PC-3 (cell line): ENCODE measurements around the gene CRELD1. TPM values are rescaled to one million over a fixed set of nuclear protein-coding genes. Genes with fewer than 3 reads are reported as not detected.

Experiments used
- ATAC-seq: fragments of 200-7000 bp; cut with Tn5 transposase; 2 replicates; pipeline ENCODE4 v1.9.1; 2020; ENCODE audit warnings: mild to moderate bottlenecking, moderate library complexity
- BruUV-seq: library from RNA; stranded (reverse); fragments of 400-500 nt; replicated peaks from 2 replicates; lab custom pipeline; 2021; lab: Mats Ljungman, UMichigan
- CTCF ChIA-PET: fragments of 300-600 bp; sonication (Branson Sonifier 250); formaldehyde crosslinking; loops from one replicate; lab custom pipeline; 2022; ENCODE audit warnings: antibody characterized with exemption; lab: Charles Lee
- POLR2A ChIA-PET: fragments of 300-600 bp; sonication (Branson Sonifier 250); formaldehyde crosslinking; loops from one replicate; lab custom pipeline; 2022; ENCODE audit warnings: antibody characterized with exemption; ENCODE audit not compliant: unreplicated experiment; lab: Charles Lee
- DNase-seq: peaks from one replicate; pipeline ENCODE4 v3.0.0-alpha.2; 2015
- H2AFZ ChIP-seq: fragments of 300-600 bp; sonication (generic); 2 replicates; pipeline ENCODE4 v1.6.0; 2016; ENCODE audit warnings: antibody characterized with exemption, low read length
- H3F3A ChIP-seq: fragments of 300-600 bp; sonication (generic); one replicate; pipeline ENCODE4 v1.6.0; 2017; ENCODE audit warnings: antibody characterized with exemption, low read length, control low read depth, mild to moderate bottlenecking; ENCODE audit not compliant: unreplicated experiment
- H3K27ac ChIP-seq: fragments of 300-600 bp; sonication (generic); 2 replicates; pipeline ENCODE4 v1.5.1; 2016; ENCODE audit warnings: mild to moderate bottlenecking, low read length
- H3K27me3 ChIP-seq: fragments of 300-600 bp; sonication (generic); 2 replicates; pipeline ENCODE4 v1.6.1; 2016; ENCODE audit warnings: low read length, mixed read lengths
- H3K36me3 ChIP-seq: fragments of 300-600 bp; sonication (generic); 2 replicates; pipeline ENCODE4 v1.6.1; 2016; ENCODE audit warnings: low read depth, mixed run types, low read length, mixed read lengths
- H3K4me1 ChIP-seq: fragments of 300-600 bp; sonication (generic); 2 replicates; pipeline ENCODE4 v1.5.1; 2016; ENCODE audit warnings: low read length; ENCODE audit not compliant: insufficient read depth
- H3K4me2 ChIP-seq: fragments of 300-600 bp; sonication (generic); 2 replicates; pipeline ENCODE4 v1.6.0; 2016; ENCODE audit warnings: low read length
- H3K4me3 ChIP-seq: fragments of 300-600 bp; sonication (generic); 2 replicates; pipeline ENCODE4 v1.5.1; 2016; ENCODE audit warnings: mild to moderate bottlenecking, low read length, mixed read lengths
- H3K79me2 ChIP-seq: fragments of 300-600 bp; sonication (generic); 2 replicates; pipeline ENCODE4 v1.6.1; 2017; ENCODE audit warnings: low read length, mixed read lengths
- H3K9ac ChIP-seq: fragments of 300-600 bp; sonication (generic); 2 replicates; pipeline ENCODE4 v1.6.0; 2016; ENCODE audit warnings: mild to moderate bottlenecking, low read length
- H3K9me2 ChIP-seq: fragments of 300-600 bp; sonication (generic); replicated peaks from 2 replicates; pipeline ENCODE4 v1.6.1; 2016; ENCODE audit warnings: mixed run types, low read length, mixed read lengths
- H3K9me3 ChIP-seq: fragments of 300-600 bp; sonication (generic); 2 replicates; pipeline ENCODE4 v1.6.1; 2016; ENCODE audit warnings: low read length, mixed read lengths
- H4K20me1 ChIP-seq: fragments of 300-600 bp; sonication (generic); 2 replicates; pipeline ENCODE4 v1.6.1; 2016; ENCODE audit warnings: low read length, mixed read lengths
- EZH2 ChIP-seq: fragments of 300-600 bp; sonication (generic); IDR thresholded peaks from one replicate; pipeline ENCODE4 v1.6.1; 2017; ENCODE audit warnings: antibody characterized with exemption, mild to moderate bottlenecking, low read length; ENCODE audit not compliant: unreplicated experiment
- EZH2phosphoT487 ChIP-seq: fragments of 300-600 bp; sonication (generic); IDR thresholded peaks from 2 replicates; pipeline ENCODE4 v1.6.1; 2018; ENCODE audit warnings: mild to moderate bottlenecking, antibody characterized with exemption, low read length, borderline replicate concordance
- intact Hi-C: fragments of 100-400 bp; cut with micrococcal nuclease; formaldehyde crosslinking; loops from 2 replicates; pipeline ENCODE4 v1.9.0; 2023
- total RNA-seq: library from RNA; depleted of rRNA; stranded (reverse); fragments of >200 nt; gene quantifications from 2 replicates; pipeline ENCODE4 v1.2.3, GENCODE V29; 2014
- TF ChIP-seq, protein P1 (sequence below): fragments of 300-600 bp; sonication (generic); conservative IDR thresholded peaks from 2 replicates; pipeline ENCODE4 v1.5.1; 2017; ENCODE audit warnings: antibody characterized with exemption, low read depth, mild to moderate bottlenecking, low read length

Gene CRELD1
- total RNA-seq, 1 experiment from 2014 or later: 22.0 TPM

- H3F3A ChIP-seq: no peaks in the 10 kb centered on the region
- H3K79me2 ChIP-seq: peaks cover 4% of the 10 kb centered on the region
- no peaks in the 10 kb centered on the region for H4K20me1 ChIP-seq
- ChIA-PET CTCF (no interaction called here), POLR2A (no interaction called here)
- H3K27me3 ChIP-seq: no peaks in the 10 kb centered on the region
- no peaks in the 10 kb centered on the region for H3K36me3 ChIP-seq
- ATAC-seq (no peak), DNase-seq (no peak)
- intact Hi-C loops: no loop called here
- peaks cover 11% of the 10 kb centered on the region for H3K4me1 ChIP-seq
- H3K4me3 ChIP-seq: no peak overlapping the region
- no TSS peak for BruUV-seq
- H3K9me3 ChIP-seq: no peaks in the 10 kb centered on the region
- H3K9ac ChIP-seq: no peak overlapping the region
- no peaks in the 10 kb centered on the region for H3K9me2 ChIP-seq
- no peak for TF ChIP-seq EZH2
- TF ChIP-seq, protein P1, sequence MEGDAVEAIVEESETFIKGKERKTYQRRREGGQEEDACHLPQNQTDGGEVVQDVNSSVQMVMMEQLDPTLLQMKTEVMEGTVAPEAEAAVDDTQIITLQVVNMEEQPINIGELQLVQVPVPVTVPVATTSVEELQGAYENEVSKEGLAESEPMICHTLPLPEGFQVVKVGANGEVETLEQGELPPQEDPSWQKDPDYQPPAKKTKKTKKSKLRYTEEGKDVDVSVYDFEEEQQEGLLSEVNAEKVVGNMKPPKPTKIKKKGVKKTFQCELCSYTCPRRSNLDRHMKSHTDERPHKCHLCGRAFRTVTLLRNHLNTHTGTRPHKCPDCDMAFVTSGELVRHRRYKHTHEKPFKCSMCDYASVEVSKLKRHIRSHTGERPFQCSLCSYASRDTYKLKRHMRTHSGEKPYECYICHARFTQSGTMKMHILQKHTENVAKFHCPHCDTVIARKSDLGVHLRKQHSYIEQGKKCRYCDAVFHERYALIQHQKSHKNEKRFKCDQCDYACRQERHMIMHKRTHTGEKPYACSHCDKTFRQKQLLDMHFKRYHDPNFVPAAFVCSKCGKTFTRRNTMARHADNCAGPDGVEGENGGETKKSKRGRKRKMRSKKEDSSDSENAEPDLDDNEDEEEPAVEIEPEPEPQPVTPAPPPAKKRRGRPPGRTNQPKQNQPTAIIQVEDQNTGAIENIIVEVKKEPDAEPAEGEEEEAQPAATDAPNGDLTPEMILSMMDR: no peak
- no peak overlapping the region for H3K27ac ChIP-seq
- H2AFZ ChIP-seq: no peak overlapping the region
- no peak overlapping the region for H3K4me2 ChIP-seq
Observed at GRCh38 chr3:9940746-9941145, 7.1 kb downstream of the CRELD1 start.

DNA sequence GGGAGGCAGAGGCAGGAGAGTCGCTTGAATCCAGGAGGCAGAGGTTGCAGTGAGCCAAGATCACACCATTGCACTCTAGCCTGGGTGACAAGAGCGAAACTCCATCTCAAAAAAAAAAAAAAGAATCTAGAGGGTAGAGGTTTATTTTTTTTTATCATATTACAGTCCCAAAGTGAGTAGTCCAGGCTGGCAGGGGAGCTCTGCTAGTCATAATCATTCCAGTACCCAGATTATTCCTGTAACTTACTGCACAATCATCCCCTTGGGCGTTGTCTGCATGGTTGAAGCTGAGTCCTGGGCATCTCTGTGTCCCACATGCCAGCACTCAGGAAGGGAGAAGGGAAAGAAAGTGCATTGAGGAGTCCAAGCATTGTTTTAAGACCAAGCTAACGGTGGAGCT is 8.5 kb downstream of the CRELD1 start:
- no peaks in the 10 kb centered on the region for H3K27me3 ChIP-seq
- no peaks in the 10 kb centered on the region for H3K9me2 ChIP-seq
- ATAC-seq (no peak), DNase-seq (no peak)
- H3K27ac ChIP-seq: no peak overlapping the region
- H2AFZ ChIP-seq: no peak overlapping the region
- H3K4me2 ChIP-seq: no peak overlapping the region
- no peaks in the 10 kb centered on the region for H3K9me3 ChIP-seq
- no TSS peak for BruUV-seq
- no peaks in the 10 kb centered on the region for H3K36me3 ChIP-seq
- no peaks in the 10 kb centered on the region for H3K79me2 ChIP-seq
- TF ChIP-seq EZH2 (no peak), EZH2phosphoT487 (no peak)
- TF ChIP-seq, protein P1: no peak
- intact Hi-C loops: no loop called here
- POLR2A ChIA-PET: no interaction called here
- H4K20me1 ChIP-seq: no peaks in the 10 kb centered on the region
- H3K9ac ChIP-seq: no peak overlapping the region
- CTCF ChIA-PET: interaction anchor here (0.7 kb wide), 1 partner anchor 10 kb away, joined by 6 read pairs; no protein-coding TSS in a partner anchor
- no peaks in the 10 kb centered on the region for H3F3A ChIP-seq
- H3K4me1 ChIP-seq: peaks cover 10% of the 10 kb centered on the region; the same call in 1 of the 2 replicates
- H3K4me3 ChIP-seq: no peak overlapping the region

DNA sequence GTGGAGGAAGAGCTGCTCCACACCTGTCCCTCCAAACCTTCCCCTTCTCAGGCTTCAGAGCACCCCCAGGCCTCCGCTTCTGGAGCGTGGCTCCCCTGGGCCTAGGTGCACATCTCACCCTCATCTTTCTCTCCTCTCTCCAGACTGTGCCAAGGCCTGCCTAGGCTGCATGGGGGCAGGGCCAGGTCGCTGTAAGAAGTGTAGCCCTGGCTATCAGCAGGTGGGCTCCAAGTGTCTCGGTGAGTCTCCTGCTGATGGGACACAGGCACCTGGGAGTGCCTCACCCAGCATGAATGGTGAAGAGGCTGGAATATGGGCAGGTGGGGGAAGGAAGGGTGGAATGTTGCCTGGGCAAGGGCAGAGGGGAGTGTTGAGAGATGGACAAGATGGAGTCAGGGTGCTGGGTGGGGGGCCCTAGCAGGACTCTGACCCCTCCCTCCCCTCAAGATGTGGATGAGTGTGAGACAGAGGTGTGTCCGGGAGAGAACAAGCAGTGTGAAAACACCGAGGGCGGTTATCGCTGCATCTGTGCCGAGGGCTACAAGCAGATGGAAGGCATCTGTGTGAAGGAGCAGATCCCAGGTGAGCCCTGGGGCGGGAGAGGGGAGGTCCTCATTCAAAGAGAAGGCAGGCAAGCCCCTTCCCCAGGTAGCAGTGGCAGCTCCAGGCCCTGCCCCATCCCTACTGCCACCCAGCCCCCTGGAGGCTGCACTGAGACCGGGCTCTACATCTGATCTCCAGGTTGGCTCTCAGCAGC is 9.5 kb downstream of the CRELD1 start:
- TF ChIP-seq, protein P1: no peak
- TF ChIP-seq EZH2 (no peak), EZH2phosphoT487 (no peak)
- BruUV-seq: no TSS peak
- H3K9me3 ChIP-seq: no peaks in the 10 kb centered on the region
- no peak overlapping the region for H3K4me2 ChIP-seq
- intact Hi-C loops: no loop called here
- CTCF ChIA-PET: interaction anchor here (0.7 kb wide), 1 partner anchor 11 kb away, joined by 6 read pairs; no protein-coding TSS in a partner anchor
- no peaks in the 10 kb centered on the region for H3K36me3 ChIP-seq
- DNase-seq: no peak
- POLR2A ChIA-PET: interaction anchor here (0.6 kb wide), 1 partner anchor 491 kb away, joined by 5 read pairs; no protein-coding TSS in a partner anchor
- peaks cover 17% of the 10 kb centered on the region for H3K4me1 ChIP-seq
- no peaks in the 10 kb centered on the region for H4K20me1 ChIP-seq
- no peak overlapping the region for H2AFZ ChIP-seq
- no peak overlapping the region for H3K9ac ChIP-seq
- H3K9me2 ChIP-seq: no peaks in the 10 kb centered on the region
- peaks cover 9% of the 10 kb centered on the region for H3K79me2 ChIP-seq
- H3F3A ChIP-seq: no peaks in the 10 kb centered on the region
- no peak overlapping the region for H3K27ac ChIP-seq
- no peak for ATAC-seq
- H3K27me3 ChIP-seq: no peaks in the 10 kb centered on the region
- H3K4me3 ChIP-seq: no peak overlapping the region
